GM23338 (cell line): Measurements from ENCODE around the gene DPEP3. TPM values are rescaled to one million over a fixed set of nuclear protein-coding genes. Genes with fewer than 3 reads are reported as not detected.

Experiments
- ATAC-seq: fragments of 200-7000 bp; cut with Tn5 transposase; 3 replicates; pipeline ENCODE4 v1.9.1; 2020
- DNase-seq: peaks from one replicate; pipeline ENCODE4 v3.0.0-alpha.2; 2015; ENCODE audit warnings: low spot score
- H2AFZ ChIP-seq: fragments of 200-600 bp; sonication (generic); 2 replicates; pipeline ENCODE4 v1.8.0; 2016; ENCODE audit warnings: antibody characterized with exemption, mild to moderate bottlenecking, moderate library complexity
- H3F3A ChIP-seq: fragments of 200-600 bp; sonication (generic); replicated peaks from 2 replicates; pipeline ENCODE4 v1.8.0; 2017; ENCODE audit warnings: antibody characterized with exemption, mixed run types, low read depth
- H3K27ac ChIP-seq: fragments of 200-600 bp; sonication (generic); 2 replicates; pipeline ENCODE4 v1.6.1; 2016; ENCODE audit warnings: low read depth
- H3K27me3 ChIP-seq: fragments of 200-600 bp; sonication (generic); 2 replicates; pipeline ENCODE4 v1.8.0; 2016; ENCODE audit warnings: mild to moderate bottlenecking, mixed run types, moderate library complexity; ENCODE audit not compliant: insufficient read depth
- H3K36me3 ChIP-seq: fragments of 200-600 bp; sonication (generic); 2 replicates; pipeline ENCODE4 v1.8.0; 2016; ENCODE audit warnings: mild to moderate bottlenecking; ENCODE audit not compliant: insufficient read depth
- H3K4me1 ChIP-seq: fragments of 200-600 bp; sonication (generic); 2 replicates; pipeline ENCODE4 v1.8.0; 2016; ENCODE audit warnings: mild to moderate bottlenecking, moderate library complexity; ENCODE audit not compliant: insufficient read depth
- H3K4me2 ChIP-seq: fragments of 200-600 bp; sonication (generic); 2 replicates; pipeline ENCODE4 v1.7.1; 2017; ENCODE audit warnings: mixed run types
- H3K4me3 ChIP-seq: fragments of 200-600 bp; sonication (generic); 2 replicates; pipeline ENCODE4 v1.6.1; 2016; ENCODE audit warnings: mixed run types
- H3K79me2 ChIP-seq: fragments of 200-600 bp; sonication (generic); replicated peaks from 2 replicates; pipeline ENCODE4 v1.8.0; 2017; ENCODE audit warnings: mild to moderate bottlenecking; ENCODE audit not compliant: insufficient read depth
- H3K9me2 ChIP-seq: fragments of 200-600 bp; sonication (generic); 2 replicates; pipeline ENCODE4 v1.8.0; 2017; ENCODE audit not compliant: insufficient read depth
- H4K20me1 ChIP-seq: fragments of 200-600 bp; sonication (generic); replicated peaks from 2 replicates; pipeline ENCODE4 v1.8.0; 2017; ENCODE audit warnings: mild to moderate bottlenecking; ENCODE audit not compliant: insufficient read depth
- H3K27ac Mint-ChIP-seq: 2 replicates; pipeline ENCODE4 v1.8.0; 2020; ENCODE audit warnings: inconsistent platforms, mild to moderate bottlenecking, moderate library complexity, mixed read lengths
- H3K27me3 Mint-ChIP-seq: 3 replicates; pipeline ENCODE4 v1.8.0; 2022; ENCODE audit warnings: low read depth, mild to moderate bottlenecking, moderate library complexity, mixed read lengths, inconsistent platforms; ENCODE audit not compliant: insufficient read depth, poor library complexity
- H3K36me3 Mint-ChIP-seq: 3 replicates; pipeline ENCODE4 v1.8.0; 2021; ENCODE audit warnings: low read depth, mild to moderate bottlenecking, inconsistent platforms, moderate library complexity, mixed read lengths
- H3K4me1 Mint-ChIP-seq: 3 replicates; pipeline ENCODE4 v1.8.0; 2020; ENCODE audit warnings: mild to moderate bottlenecking, inconsistent platforms, mixed read lengths
- H3K4me3 Mint-ChIP-seq: 3 replicates; pipeline ENCODE4 v1.8.0; 2021; ENCODE audit warnings: moderate library complexity, mild to moderate bottlenecking, inconsistent platforms, mixed read lengths
- H3K9me3 Mint-ChIP-seq: 3 replicates; pipeline ENCODE4 v1.8.0; 2020; ENCODE audit warnings: moderate library complexity, mild to moderate bottlenecking, inconsistent platforms, mixed read lengths
- ETS1 ChIP-seq: IDR thresholded peaks from 2 replicates; pipeline ENCODE4 v1.6.1; 2016; ENCODE audit warnings: antibody characterized with exemption
- EZH2 ChIP-seq: fragments of 200-600 bp; sonication (generic); IDR thresholded peaks from one replicate; pipeline ENCODE4 v1.8.0; 2017; ENCODE audit warnings: antibody characterized with exemption, mild to moderate bottlenecking, low read depth; ENCODE audit not compliant: unreplicated experiment
- EZH2phosphoT487 ChIP-seq: fragments of 200-600 bp; sonication (generic); IDR thresholded peaks from one replicate; pipeline ENCODE4 v1.8.1; 2018; ENCODE audit warnings: antibody characterized with exemption; ENCODE audit not compliant: unreplicated experiment
- NANOG ChIP-seq: IDR thresholded peaks from 2 replicates; pipeline ENCODE4 v1.6.1; 2016; ENCODE audit warnings: antibody characterized with exemption, borderline replicate concordance
- POLR2AphosphoS5 ChIP-seq: IDR thresholded peaks from 2 replicates; pipeline ENCODE4 v1.6.1; 2016; ENCODE audit warnings: antibody characterized with exemption, low read depth
- STAT1 ChIP-seq: IDR thresholded peaks from one replicate; pipeline ENCODE4 v1.6.1; 2016; ENCODE audit warnings: antibody characterized with exemption; ENCODE audit not compliant: unreplicated experiment
- ZNF114 ChIP-seq: fragments of 250-450 bp; sonication (Bioruptor Pico); IDR thresholded peaks from 2 replicates; pipeline ENCODE4 v1.5.0; 2020; ENCODE audit warnings: mild to moderate bottlenecking, moderate library complexity
- ZNF331 ChIP-seq: fragments of 250-450 bp; sonication (Bioruptor Pico); IDR thresholded peaks from 2 replicates; pipeline ENCODE4 v1.5.0; 2020; ENCODE audit warnings: low read depth, mild to moderate bottlenecking, moderate library complexity
- ZNF462 ChIP-seq: fragments of 250-450 bp; sonication (Bioruptor Pico); IDR thresholded peaks from 2 replicates; pipeline ENCODE4 v1.5.0; 2020; ENCODE audit warnings: mild to moderate bottlenecking, moderate library complexity
- polyA plus RNA-seq: library from polyadenylated mRNA; unstranded; fragments of >200 nt; fragmentation: Nextera tagmentation; extraction: Ambion mirVana; gene quantifications from 2 replicates; pipeline ENCODE4 v1.2.1, GENCODE V29; 2016
- total RNA-seq: library from RNA; depleted of rRNA; stranded (reverse); fragments of >200 nt; shearing (Covaris generic); gene quantifications from 2 replicates; pipeline ENCODE4 v1.2.3, GENCODE V29; 2014
- TF ChIP-seq, protein P1 (sequence below): IDR thresholded peaks from one replicate; pipeline ENCODE4 v1.6.1; 2018; ENCODE audit warnings: antibody characterized with exemption; ENCODE audit not compliant: unreplicated experiment

Gene DPEP3
- total and polyA plus RNA-seq, 2 experiments from 2014 or later: 8.8 to 18.4 TPM

- TF ChIP-seq, protein P1, sequence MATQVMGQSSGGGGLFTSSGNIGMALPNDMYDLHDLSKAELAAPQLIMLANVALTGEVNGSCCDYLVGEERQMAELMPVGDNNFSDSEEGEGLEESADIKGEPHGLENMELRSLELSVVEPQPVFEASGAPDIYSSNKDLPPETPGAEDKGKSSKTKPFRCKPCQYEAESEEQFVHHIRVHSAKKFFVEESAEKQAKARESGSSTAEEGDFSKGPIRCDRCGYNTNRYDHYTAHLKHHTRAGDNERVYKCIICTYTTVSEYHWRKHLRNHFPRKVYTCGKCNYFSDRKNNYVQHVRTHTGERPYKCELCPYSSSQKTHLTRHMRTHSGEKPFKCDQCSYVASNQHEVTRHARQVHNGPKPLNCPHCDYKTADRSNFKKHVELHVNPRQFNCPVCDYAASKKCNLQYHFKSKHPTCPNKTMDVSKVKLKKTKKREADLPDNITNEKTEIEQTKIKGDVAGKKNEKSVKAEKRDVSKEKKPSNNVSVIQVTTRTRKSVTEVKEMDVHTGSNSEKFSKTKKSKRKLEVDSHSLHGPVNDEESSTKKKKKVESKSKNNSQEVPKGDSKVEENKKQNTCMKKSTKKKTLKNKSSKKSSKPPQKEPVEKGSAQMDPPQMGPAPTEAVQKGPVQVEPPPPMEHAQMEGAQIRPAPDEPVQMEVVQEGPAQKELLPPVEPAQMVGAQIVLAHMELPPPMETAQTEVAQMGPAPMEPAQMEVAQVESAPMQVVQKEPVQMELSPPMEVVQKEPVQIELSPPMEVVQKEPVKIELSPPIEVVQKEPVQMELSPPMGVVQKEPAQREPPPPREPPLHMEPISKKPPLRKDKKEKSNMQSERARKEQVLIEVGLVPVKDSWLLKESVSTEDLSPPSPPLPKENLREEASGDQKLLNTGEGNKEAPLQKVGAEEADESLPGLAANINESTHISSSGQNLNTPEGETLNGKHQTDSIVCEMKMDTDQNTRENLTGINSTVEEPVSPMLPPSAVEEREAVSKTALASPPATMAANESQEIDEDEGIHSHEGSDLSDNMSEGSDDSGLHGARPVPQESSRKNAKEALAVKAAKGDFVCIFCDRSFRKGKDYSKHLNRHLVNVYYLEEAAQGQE: no peak
- TF ChIP-seq EZH2phosphoT487: no peak
These were observed 8.4 kb upstream of the DPEP3 start (continued) for GRCh38 chr16:67988675-67989074.

- peaks cover 8% of the 10 kb centered on the region; the same call in 1 of the 3 replicates for H3K4me1 Mint-ChIP-seq
These were observed 7.3 kb upstream of the DPEP3 start for GRCh38 chr16:67987460-67988160.

More at GRCh38 chr16:67987460-67988160, 7.3 kb upstream of the DPEP3 start:
- H3K36me3 ChIP-seq: no peaks in the 10 kb centered on the region
- Mint-ChIP-seq H3K36me3 (no peaks in the 10 kb centered on the region), H3K27me3 (peaks cover 22% of the 10 kb centered on the region), H3K9me3 (peaks cover 9% of the 10 kb centered on the region), H3K4me3 (no peak overlapping the region), H3K27ac (no peak overlapping the region)
- peaks cover 3% of the 10 kb centered on the region; the same call in 1 of the 2 replicates for H3K9me2 ChIP-seq
- no peaks in the 10 kb centered on the region for H3K79me2 ChIP-seq
- H2AFZ ChIP-seq: no peak overlapping the region
- no peaks in the 10 kb centered on the region for H3K4me1 ChIP-seq
- H3F3A ChIP-seq: no peaks in the 10 kb centered on the region
- no peaks in the 10 kb centered on the region for H4K20me1 ChIP-seq
- ATAC-seq (no peak), DNase-seq (no peak)
- peaks cover 3% of the 10 kb centered on the region; the same call in 1 of the 2 replicates for H3K27me3 ChIP-seq
- no peak overlapping the region for H3K4me3 ChIP-seq
- no peak overlapping the region for H3K27ac ChIP-seq
- H3K4me2 ChIP-seq: no peak overlapping the region
- TF ChIP-seq EZH2phosphoT487 (no peak), ZNF331 (CRISPR knock-in tag) (no peak), EZH2 (no peak), POLR2AphosphoS5 (no peak), ETS1 (no peak), STAT1 (no peak), ZNF114 (CRISPR knock-in tag) (no peak), ZNF462 (CRISPR knock-in tag) (no peak), NANOG (no peak)
